ENCODE measurements around the gene TRAK2.

GRCh38 chr2:201383136-201383535 lies 68.1 kb downstream of the TRAK2 start:
- TF ChIP-seq CTCF (IDR thresholded peaks at IDR 0.05; ENCODE audit: control extremely low read depth in 1 of 3, insufficient read depth in 1 of 3, low read depth in 1 of 3, low read length in 3 of 3) (no peak), POLR2A (IDR thresholded peaks at IDR 0.05; ENCODE audit: control extremely low read depth in 1 of 2, low read depth in 2 of 2, low read length in 2 of 2) (no peak), HDAC6 (IDR thresholded peaks at IDR 0.05; ENCODE audit: low read depth, low read length) (no peak), EP300 (IDR thresholded peaks at IDR 0.05; ENCODE audit: borderline replicate concordance in 1 of 2, low read depth in 2 of 2, low read length in 2 of 2) (no peak), HDAC2 (IDR thresholded peaks at IDR 0.05; ENCODE audit: borderline replicate concordance in 1 of 2, low read depth in 2 of 2, low read length in 2 of 2) (no peak), NRF1 (IDR thresholded peaks at IDR 0.05; ENCODE audit: low read depth, low read length) (no peak), BRCA1 (IDR thresholded peaks at IDR 0.05; ENCODE audit: low read depth, low read length) (no peak), POLR2AphosphoS5 (IDR thresholded peaks at IDR 0.05; ENCODE audit: low read depth, low read length) (no peak), USF2 (IDR thresholded peaks at IDR 0.05; ENCODE audit: low read length) (no peak), MAX (IDR thresholded peaks at IDR 0.05) (no peak), RAD21 (IDR thresholded peaks at IDR 0.05 in 1 of 2, conservative IDR thresholded peaks at IDR 0.05 in 1 of 2; ENCODE audit: low read depth in 2 of 2, low read length in 2 of 2) (no peak), RXRA (IDR thresholded peaks at IDR 0.05; ENCODE audit: insufficient read depth, low read depth, low read length) (no peak)

Data from H1 (cell line).